ENCODE measurements around the gene RNASEH2A. TPM values are rescaled to one million over a fixed set of nuclear protein-coding genes. Genes with fewer than 3 reads are reported as not detected.
"Not testable (repeated sequence)": the region's sequence is repeated elsewhere in the genome, so short reads cannot be mapped to it uniquely, and the experiment has no call there.

Gene RNASEH2A
- total RNA-seq, 3 donors from 2014 or later: 5.2 to 8.8 (median 8.5) TPM

DNA sequence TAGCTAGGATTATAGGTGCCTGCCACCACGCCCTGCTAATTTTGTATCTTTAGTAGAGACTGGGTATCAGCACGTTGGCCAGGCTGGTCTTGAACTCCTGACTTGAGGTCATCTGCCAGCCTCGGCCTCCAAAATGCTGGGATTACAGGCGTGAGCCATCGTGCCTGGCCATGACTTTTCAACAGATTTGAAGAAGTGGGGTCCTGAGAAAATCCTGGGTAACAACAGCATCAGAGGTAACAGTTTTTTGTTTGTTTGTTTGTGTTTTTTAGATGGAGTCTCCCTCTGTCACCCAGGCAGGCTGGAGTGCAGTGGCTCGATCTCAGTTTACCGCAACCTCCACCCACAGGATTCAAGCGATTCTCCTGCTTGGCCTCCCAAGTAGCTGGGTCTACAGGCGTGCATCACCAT, 11.4 kb upstream of the RNASEH2A start:
- Histone ChIP-seq H3K36me3 (no peaks in the 10 kb centered on the region), H3K4me3 (no peak overlapping the region), H3K27ac (peak overlapping the region; percentile 40 to 98), H3K4me1 (peaks cover 0 to 10% of the 10 kb centered on the region in 2 donors), H3K9me3 (no peaks in the 10 kb centered on the region), H3K27me3 (no peaks in the 10 kb centered on the region)
- intact Hi-C loops (cut with DNase I; ENCODE audit: low total_unique reads): no loop called here
- no peak for DNase-seq (ENCODE audit: low spot score in 2 of 2)
- TF ChIP-seq POLR2AphosphoS5 (IDR thresholded peaks at IDR 0.05): no peak
- TF ChIP-seq, protein P1, sequence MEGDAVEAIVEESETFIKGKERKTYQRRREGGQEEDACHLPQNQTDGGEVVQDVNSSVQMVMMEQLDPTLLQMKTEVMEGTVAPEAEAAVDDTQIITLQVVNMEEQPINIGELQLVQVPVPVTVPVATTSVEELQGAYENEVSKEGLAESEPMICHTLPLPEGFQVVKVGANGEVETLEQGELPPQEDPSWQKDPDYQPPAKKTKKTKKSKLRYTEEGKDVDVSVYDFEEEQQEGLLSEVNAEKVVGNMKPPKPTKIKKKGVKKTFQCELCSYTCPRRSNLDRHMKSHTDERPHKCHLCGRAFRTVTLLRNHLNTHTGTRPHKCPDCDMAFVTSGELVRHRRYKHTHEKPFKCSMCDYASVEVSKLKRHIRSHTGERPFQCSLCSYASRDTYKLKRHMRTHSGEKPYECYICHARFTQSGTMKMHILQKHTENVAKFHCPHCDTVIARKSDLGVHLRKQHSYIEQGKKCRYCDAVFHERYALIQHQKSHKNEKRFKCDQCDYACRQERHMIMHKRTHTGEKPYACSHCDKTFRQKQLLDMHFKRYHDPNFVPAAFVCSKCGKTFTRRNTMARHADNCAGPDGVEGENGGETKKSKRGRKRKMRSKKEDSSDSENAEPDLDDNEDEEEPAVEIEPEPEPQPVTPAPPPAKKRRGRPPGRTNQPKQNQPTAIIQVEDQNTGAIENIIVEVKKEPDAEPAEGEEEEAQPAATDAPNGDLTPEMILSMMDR (IDR thresholded peaks at IDR 0.05): no peak
- no peak for TF ChIP-seq POLR2A (IDR thresholded peaks at IDR 0.05)

DNA sequence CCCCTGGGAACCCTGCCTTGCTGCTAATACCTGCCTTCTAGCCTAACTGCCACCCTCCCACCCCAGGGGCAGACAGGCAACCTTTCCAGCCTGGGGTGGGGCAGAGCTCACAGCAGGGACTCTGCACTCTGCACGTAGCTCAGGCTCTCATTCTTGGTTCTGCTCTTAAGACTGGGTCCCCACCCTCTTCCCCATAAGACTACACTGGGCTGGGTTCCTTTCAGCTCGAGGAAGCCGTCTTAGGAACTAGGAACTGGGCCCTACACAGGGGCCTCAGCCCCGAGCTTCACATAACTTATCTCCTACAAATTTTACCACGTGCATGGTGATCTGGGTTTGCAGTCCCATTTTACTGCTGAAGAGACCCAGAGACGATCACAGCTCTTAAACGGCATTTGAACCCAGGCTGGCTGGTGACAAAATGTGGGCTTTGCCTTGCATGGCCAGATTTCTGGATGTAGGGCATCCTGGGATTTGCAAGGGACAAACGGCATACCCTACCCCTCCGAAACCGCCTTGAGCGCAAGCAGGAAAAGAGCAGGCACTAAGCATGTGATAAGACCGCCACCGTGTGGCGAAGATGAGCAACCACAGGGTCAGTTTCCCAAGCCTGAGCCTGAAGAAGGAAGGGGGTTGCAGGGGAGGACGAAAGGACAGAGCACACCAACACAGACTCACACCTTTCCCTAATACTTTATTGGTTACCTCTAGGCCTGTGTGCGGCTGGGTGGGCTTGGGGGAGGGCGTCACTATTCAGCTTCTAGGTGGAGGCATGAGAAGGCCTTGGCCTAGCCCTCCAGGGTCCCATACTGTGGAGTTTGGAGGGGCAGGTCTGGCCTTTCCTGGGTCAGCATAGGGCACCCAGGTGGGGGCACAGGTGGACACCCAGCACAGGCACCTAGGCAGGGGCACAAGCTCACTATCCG, 10.0 kb upstream of the RNASEH2A start:
- peak in 1 of 2 donors; percentile 61 for DNase-seq (ENCODE audit: low spot score in 2 of 2)
- Histone ChIP-seq H3K27ac (peak overlapping the region; percentile 1 to 64), H3K9me3 (no peaks in the 10 kb centered on the region), H3K4me1 (peaks cover 0 to 17% of the 10 kb centered on the region in 2 donors), H3K36me3 (no peaks in the 10 kb centered on the region), H3K4me3 (peak overlapping the region in 1 of 3 donors; percentile 6), H3K27me3 (no peaks in the 10 kb centered on the region)
- TF ChIP-seq POLR2AphosphoS5 (IDR thresholded peaks at IDR 0.05) (peak; percentile 68 to 93 (median 72)), POLR2A (IDR thresholded peaks at IDR 0.05) (peak; percentile 26)
- TF ChIP-seq, protein P1 (IDR thresholded peaks at IDR 0.05): peak; percentile 97 to 99 (median 99)
- intact Hi-C loops (cut with DNase I; ENCODE audit: low total_unique reads): no loop called here

DNA sequence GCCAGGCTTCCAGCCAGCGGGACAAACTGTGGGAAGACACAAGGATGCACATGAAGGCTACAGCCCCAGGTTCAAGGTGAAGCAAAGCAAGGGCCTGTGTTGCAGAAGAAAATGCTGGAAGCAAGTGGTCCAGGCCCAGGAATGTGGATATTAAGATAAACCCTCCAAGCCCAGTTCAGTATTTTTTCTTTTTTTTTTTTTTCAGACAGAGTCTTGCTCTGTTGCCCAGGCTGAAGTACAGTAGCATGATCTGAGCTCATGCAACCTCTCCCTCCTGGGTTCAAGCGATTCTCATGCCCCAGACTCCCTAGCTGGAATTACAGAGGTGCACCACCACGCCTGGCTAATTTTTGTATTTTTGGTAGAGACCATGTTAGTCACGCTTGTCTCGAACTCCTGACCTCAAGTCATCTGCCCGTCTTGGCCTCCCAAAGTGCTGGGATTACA, 9.2 kb upstream of the RNASEH2A start:
- DNase-seq (ENCODE audit: low spot score in 2 of 2): no peak
- Histone ChIP-seq H3K27me3 (no peaks in the 10 kb centered on the region), H3K4me1 (peaks cover 0 to 17% of the 10 kb centered on the region in 2 donors), H3K36me3 (no peaks in the 10 kb centered on the region), H3K9me3 (no peaks in the 10 kb centered on the region), H3K27ac (no peak overlapping the region), H3K4me3 (no peak overlapping the region)
- intact Hi-C loops (cut with DNase I; ENCODE audit: low total_unique reads): no loop called here
- TF ChIP-seq POLR2AphosphoS5 (IDR thresholded peaks at IDR 0.05) (no peak), POLR2A (IDR thresholded peaks at IDR 0.05) (no peak)
- TF ChIP-seq, protein P1 (IDR thresholded peaks at IDR 0.05): no peak

DNA sequence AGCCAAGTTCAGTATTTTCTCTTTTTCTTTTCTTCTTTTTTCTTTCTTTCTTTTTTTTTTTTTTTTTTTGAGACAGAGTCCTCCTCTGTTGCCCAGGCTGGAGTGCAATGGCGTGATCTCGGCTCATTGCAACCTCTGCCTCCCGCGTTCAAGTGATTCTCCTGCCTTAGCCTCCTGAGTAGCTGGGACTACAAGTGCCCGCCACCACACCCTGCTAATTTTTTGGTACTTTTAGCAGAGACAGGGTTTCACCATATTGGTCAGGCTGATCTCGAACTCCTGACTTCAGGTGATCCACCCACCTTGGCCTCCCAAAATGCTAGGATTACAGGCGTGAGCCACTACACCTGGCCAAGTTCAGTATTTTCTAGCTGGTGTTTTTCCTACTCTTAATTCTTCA, 8.8 kb upstream of the RNASEH2A start:
- DNase-seq (ENCODE audit: low spot score in 2 of 2); H3K36me3 ChIP-seq; H3K4me3 ChIP-seq; H3K9me3 ChIP-seq; H3K27ac ChIP-seq; intact Hi-C loops (cut with DNase I; ENCODE audit: low total_unique reads); H3K27me3 ChIP-seq: not testable (repeated sequence)
- H3K4me1 ChIP-seq: peaks cover 0 to 17% of the 10 kb centered on the region in 2 donors

DNA sequence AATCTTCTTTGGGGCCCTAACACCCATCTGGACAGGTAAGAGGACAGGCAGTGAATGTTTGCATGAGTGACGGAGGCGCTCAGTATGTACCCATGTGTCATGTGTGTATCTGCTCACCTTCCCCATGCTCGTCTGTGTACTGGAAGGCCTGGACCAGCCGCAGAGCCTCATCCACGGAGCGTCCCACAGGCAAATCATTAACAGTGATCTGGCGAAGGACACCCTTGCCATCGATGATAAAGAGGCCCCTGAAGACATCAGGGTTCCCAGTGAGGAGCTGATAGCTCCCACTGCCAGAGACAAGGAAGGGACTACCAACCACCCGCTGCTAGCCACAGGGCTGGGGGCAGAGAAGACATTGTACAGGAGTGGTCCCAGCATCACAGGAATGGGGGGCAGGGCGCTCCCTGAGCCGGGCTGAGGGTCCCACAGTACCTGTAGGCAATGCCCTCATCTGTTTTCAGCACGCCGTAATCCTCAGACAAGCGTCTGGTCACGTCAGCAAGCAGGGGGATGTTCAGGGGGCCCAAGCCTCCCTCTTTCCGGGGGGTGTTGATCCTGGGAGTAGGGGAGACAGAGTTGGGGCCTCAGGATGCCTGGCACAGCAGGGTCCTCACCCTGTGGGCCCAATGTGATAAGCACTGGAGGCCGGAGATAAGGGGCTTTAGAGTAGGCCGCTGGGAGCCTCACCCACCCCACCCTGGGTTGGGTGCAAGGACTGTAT, 6.5 kb upstream of the RNASEH2A start:
- peak overlapping the region in 1 of 3 donors; percentile 89 for H3K4me3 ChIP-seq
- no peaks in the 10 kb centered on the region for H3K9me3 ChIP-seq
- H3K36me3 ChIP-seq: no peaks in the 10 kb centered on the region
- DNase-seq (ENCODE audit: low spot score in 2 of 2): no peak
- H3K27me3 ChIP-seq: no peaks in the 10 kb centered on the region
- peaks cover 0 to 13% of the 10 kb centered on the region in 2 donors for H3K4me1 ChIP-seq
- TF ChIP-seq POLR2AphosphoS5 (IDR thresholded peaks at IDR 0.05) (no peak), POLR2A (IDR thresholded peaks at IDR 0.05) (no peak)
- TF ChIP-seq, protein P1 (IDR thresholded peaks at IDR 0.05): no peak
- intact Hi-C loops (cut with DNase I; ENCODE audit: low total_unique reads): no loop called here
- no peak overlapping the region for H3K27ac ChIP-seq
